ENCODE measurements around the gene ARHGEF17.

DNA sequence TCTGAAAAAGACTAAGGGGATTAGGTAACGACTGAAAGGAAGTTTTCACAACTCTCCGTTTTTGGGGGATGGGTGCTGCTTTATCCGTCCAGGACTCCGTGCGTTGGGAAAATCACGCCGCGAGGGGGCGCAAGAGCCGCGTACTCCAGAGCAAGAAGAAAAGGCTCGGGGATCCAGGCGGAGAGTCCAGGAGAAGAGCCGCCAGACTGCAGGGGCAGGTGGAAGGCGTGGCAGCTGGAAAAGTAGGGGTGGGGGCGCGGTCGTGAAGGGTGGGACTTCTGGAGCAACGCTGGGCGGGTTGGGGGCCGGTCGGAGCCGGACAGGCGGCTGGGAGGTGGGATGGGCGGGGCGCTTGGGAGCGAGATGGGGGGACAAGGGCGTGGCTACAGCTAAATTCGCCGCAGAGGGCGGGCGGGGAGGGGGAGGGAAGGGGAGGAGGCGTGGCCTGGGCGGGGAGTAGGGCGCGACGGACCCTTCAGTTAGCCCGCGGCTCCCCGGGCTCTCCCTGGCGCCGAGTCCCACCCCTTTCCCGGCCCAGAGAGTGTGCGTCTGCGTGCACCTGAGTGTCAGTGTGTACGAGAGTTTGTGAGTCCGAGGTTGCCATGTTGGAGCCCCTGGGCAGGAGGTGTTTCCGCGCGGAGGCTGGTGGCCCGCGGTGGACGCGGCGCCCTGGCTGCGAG, 613 bp upstream of the ARHGEF17 start:
- TF ChIP-seq FOXJ3 (CRISPR knock-in tag; IDR thresholded peaks at IDR 0.05; ENCODE audit: borderline replicate concordance) (no peak), ZNF780A (CRISPR knock-in tag; IDR thresholded peaks at IDR 0.05) (peak; percentile 71; the same call in 1 of the 2 replicates), ZSCAN31 (CRISPR knock-in tag; IDR thresholded peaks at IDR 0.05; ENCODE audit: low read depth) (no peak)
- TF ChIP-seq, protein P1, sequence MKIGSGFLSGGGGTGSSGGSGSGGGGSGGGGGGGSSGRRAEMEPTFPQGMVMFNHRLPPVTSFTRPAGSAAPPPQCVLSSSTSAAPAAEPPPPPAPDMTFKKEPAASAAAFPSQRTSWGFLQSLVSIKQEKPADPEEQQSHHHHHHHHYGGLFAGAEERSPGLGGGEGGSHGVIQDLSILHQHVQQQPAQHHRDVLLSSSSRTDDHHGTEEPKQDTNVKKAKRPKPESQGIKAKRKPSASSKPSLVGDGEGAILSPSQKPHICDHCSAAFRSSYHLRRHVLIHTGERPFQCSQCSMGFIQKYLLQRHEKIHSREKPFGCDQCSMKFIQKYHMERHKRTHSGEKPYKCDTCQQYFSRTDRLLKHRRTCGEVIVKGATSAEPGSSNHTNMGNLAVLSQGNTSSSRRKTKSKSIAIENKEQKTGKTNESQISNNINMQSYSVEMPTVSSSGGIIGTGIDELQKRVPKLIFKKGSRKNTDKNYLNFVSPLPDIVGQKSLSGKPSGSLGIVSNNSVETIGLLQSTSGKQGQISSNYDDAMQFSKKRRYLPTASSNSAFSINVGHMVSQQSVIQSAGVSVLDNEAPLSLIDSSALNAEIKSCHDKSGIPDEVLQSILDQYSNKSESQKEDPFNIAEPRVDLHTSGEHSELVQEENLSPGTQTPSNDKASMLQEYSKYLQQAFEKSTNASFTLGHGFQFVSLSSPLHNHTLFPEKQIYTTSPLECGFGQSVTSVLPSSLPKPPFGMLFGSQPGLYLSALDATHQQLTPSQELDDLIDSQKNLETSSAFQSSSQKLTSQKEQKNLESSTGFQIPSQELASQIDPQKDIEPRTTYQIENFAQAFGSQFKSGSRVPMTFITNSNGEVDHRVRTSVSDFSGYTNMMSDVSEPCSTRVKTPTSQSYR (CRISPR knock-in tag; IDR thresholded peaks at IDR 0.05; ENCODE audit: borderline replicate concordance) = peak; percentile 89
- TF ChIP-seq, protein P2, sequence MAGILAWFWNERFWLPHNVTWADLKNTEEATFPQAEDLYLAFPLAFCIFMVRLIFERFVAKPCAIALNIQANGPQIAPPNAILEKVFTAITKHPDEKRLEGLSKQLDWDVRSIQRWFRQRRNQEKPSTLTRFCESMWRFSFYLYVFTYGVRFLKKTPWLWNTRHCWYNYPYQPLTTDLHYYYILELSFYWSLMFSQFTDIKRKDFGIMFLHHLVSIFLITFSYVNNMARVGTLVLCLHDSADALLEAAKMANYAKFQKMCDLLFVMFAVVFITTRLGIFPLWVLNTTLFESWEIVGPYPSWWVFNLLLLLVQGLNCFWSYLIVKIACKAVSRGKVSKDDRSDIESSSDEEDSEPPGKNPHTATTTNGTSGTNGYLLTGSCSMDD (CRISPR knock-in tag; IDR thresholded peaks at IDR 0.05) = no peak

All from HepG2 (cell line).